ENCODE results near the gene MOCOS. TPM values are rescaled to one million over a fixed set of nuclear protein-coding genes. Genes with fewer than 3 reads are reported as not detected.

MOCOS gene
- total RNA-seq, 1 experiment from 2014 or later = 12.1 TPM

GRCh38 chr18:36149514-36150289, 37.6 kb upstream of the MOCOS start:
- Histone ChIP-seq H3K4me3 (replicated peaks in 1 of 2; ENCODE audit: low read depth in 1 of 2, low read length in 2 of 2) (no peak overlapping the region), H3K36me3 (ENCODE audit: control insufficient read depth in 1 of 2, insufficient read depth in 2 of 2, low read length in 2 of 2) (peaks cover 56 to 57% of the 10 kb centered on the region in 2 experiments), H3K9me3 (ENCODE audit: control insufficient read depth in 1 of 2, insufficient read depth in 1 of 2, low read depth in 1 of 2, low read length in 2 of 2) (no peaks in the 10 kb centered on the region), H3K4me2 (ENCODE audit: low read length) (no peak overlapping the region), H3K79me2 (ENCODE audit: insufficient read depth, low read length) (peaks cover 6% of the 10 kb centered on the region), H2AFZ (ENCODE audit: low read depth, low read length, poor library complexity, severe bottlenecking) (no peak overlapping the region), H3K27me3 (ENCODE audit: insufficient read depth, low read length) (no peaks in the 10 kb centered on the region), H3K9ac (ENCODE audit: low read length) (no peak overlapping the region), H3K9me2 (ENCODE audit: insufficient read depth) (no peaks in the 10 kb centered on the region), H3K4me1 (ENCODE audit: control insufficient read depth in 1 of 2, insufficient read depth in 2 of 2, low read length in 2 of 2) (no peaks in the 10 kb centered on the region), H3K27ac (ENCODE audit: low read depth, low read length) (no peak overlapping the region), H4K20me1 (ENCODE audit: insufficient read depth) (no peaks in the 10 kb centered on the region)
- no peak for DNase-seq (ENCODE audit: low read depth, low spot score)
- TF ChIP-seq POLR2A (IDR thresholded peaks at IDR 0.05; ENCODE audit: borderline replicate concordance, extremely low read depth, insufficient read depth, insufficient read length) = no peak
- no peak for TF ChIP-seq YY1 (IDR thresholded peaks at IDR 0.05; ENCODE audit: extremely low read depth, insufficient replicate concordance, low read depth, low read length)
- TF ChIP-seq TCF7L2 (IDR thresholded peaks at IDR 0.05; ENCODE audit: borderline replicate concordance, extremely low read depth, insufficient read depth, insufficient read length) = no peak
- TF ChIP-seq CBX3 (IDR thresholded peaks at IDR 0.05; ENCODE audit: low read depth) = no peak
- no peak for TF ChIP-seq RAD21 (IDR thresholded peaks at IDR 0.05; ENCODE audit: low read depth)
- TF ChIP-seq EGR1 (IDR thresholded peaks at IDR 0.05; ENCODE audit: low read depth) = no peak
- no peak for TF ChIP-seq EZH2phosphoT487 (IDR thresholded peaks at IDR 0.05; ENCODE audit: borderline replicate concordance)
- no peak for TF ChIP-seq ZBTB33 (IDR thresholded peaks at IDR 0.05; ENCODE audit: extremely low read depth, insufficient replicate concordance, low read length)
- TF ChIP-seq FOSL1 (IDR thresholded peaks at IDR 0.05; ENCODE audit: low read depth) = no peak
- POLR2A ChIA-PET = no interaction called here
- ATAC-seq = no peak
- BruUV-seq (replicated peaks) = no TSS peak
- RAD21 ChIA-PET (ENCODE audit: low non-redundant PET in 1 of 2, low total read pairs in 2 of 2, uncharacterized antibody in 2 of 2, unreplicated experiment in 2 of 2) = interaction anchor here in 1 of 2 experiments (0.5 kb wide), 1 partner anchor 8 kb away, joined by 3 read pairs; no protein-coding TSS in a partner anchor
- CTCF ChIA-PET = no interaction called here
- intact Hi-C loops (cut with micrococcal nuclease) = no loop called here
